GM18505 (cell line): ENCODE results near the gene C1orf198.

Experiments
- ATAC-seq: cut with Tn5 transposase; IDR thresholded peaks from one replicate; pipeline ENCODE4 v1.9.1; 2021; ENCODE audit not compliant: unreplicated experiment
- POLR2A ChIP-seq: IDR thresholded peaks from 4 replicates; pipeline ENCODE4 v1.6.1; 2011; ENCODE audit warnings: borderline replicate concordance; ENCODE audit not compliant: insufficient read depth, insufficient read length; ENCODE audit errors: extremely low read depth

Gene C1orf198

GRCh38 chr1:230899841-230900251, 31.5 kb upstream of the C1orf198 start:
- ATAC-seq, result no peak
- no peak for TF ChIP-seq POLR2A

- no peak for TF ChIP-seq POLR2A
- no peak for ATAC-seq
These were observed 30.4 kb upstream of the C1orf198 start for GRCh38 chr1:230898748-230899147.

GRCh38 chr1:230898144-230898543, 29.8 kb upstream of the C1orf198 start:
- no peak for TF ChIP-seq POLR2A
- ATAC-seq, result no peak

GRCh38 chr1:230896779-230897178, 28.5 kb upstream of the C1orf198 start:
- no peak for ATAC-seq
- no peak for TF ChIP-seq POLR2A

DNA sequence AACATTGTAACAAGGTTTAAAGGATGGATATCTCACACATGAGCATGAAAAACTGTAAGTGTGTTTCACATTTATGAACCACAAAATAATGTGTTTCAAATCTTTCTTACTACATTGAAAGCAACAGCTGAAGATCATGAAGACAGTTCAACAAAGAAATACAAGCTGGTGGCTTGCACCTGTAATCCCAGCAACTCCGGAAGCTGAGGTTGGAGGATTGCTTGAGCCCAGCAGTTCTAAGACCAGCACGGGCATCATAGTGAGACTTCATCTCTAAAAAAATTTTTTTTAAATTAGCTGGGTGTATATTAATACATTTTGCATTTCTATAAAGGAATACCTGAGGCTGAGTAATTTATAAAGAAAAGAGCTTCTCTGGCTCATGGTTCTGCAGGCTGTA, 27.1 kb upstream of the C1orf198 start:
- TF ChIP-seq POLR2A, result no peak
- ATAC-seq, result no peak

DNA sequence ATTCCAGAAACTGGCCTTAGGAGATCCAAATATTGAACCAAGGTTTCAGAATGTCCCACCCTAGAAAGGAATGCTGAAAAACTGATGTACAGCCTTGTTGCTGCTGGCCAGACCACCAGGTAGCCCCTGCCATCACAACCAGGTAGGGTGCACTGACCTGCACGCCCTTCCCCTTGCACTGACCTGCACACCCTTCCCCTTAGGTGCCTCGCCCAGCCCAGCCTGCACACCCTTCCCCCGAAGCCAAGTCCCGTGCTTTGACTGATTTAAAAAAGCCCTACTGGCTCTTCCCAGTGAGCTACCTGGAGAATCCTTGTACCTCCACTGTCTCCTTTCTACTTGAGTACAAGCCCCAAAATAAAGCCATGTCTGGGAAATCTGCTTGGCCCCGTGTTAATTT, 26.3 kb upstream of the C1orf198 start:
- ATAC-seq, result no peak
- no peak for TF ChIP-seq POLR2A

DNA sequence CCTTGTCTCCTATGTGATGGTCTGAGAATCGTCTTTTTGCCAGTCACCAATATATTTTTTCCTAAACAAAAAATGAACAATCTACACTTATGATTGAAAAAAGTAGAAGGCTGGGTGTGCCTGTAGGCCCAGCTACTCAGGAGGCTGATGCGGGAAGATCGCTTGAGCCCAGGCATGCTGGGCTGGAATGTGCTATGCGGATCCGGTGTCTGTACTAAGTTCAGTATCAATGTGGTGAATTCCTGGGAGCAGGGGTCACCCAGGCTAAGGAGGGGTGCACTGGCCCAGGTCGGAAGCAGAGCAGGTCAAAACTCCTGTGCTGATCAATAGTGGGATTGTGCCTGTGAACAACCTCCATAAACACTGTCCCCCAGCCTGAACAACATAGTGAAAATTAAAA, 25.7 kb upstream of the C1orf198 start:
- TF ChIP-seq POLR2A, result no peak
- ATAC-seq, result no peak

DNA sequence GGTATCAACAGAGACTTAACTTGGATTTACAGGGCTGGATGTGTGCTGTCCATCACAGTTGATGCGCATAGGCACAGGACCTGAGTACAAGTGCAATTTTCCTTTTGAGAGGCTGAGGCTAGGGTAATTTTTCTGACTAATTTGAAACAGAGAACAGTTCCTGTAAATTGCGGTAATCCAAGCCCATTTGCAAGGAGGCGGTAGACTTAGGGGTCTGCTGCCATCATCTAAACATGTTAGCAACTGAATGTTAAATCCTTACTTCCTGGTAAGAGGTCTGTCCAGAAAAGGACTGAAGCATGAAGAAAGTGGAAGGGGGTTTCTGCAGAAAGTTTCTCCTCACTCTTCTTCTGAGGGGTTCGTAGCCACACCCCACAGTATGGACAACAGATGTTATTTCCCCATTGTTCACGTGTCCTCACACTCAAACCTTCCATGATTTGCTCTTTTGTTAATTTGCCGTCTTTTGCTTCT, 23.7 kb upstream of the C1orf198 start:
- no peak for ATAC-seq
- TF ChIP-seq POLR2A, result no peak

- ATAC-seq, result no peak
- no peak for TF ChIP-seq POLR2A
These were observed 23.1 kb upstream of the C1orf198 start for GRCh38 chr1:230891413-230891812.

DNA sequence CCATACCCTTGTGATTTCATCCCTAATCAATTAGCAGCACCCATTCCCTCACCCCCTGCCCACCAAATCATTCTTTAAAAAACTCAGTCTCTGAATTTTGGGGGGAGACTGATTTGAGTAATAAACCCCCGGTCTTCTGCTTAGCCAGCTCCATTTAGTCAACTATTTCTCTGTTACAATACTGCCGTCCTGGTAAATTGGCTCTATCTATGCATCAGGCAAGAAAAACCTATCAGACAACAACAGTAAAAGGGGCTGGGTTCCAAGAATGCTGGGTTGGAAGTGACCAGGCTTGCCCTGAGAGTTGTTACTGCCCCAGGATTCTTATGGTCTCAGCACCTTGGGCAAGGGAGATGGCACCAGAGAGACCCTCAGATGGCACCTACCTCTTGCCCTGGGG, 16.3 kb upstream of the C1orf198 start:
- TF ChIP-seq POLR2A, result no peak
- no peak for ATAC-seq

DNA sequence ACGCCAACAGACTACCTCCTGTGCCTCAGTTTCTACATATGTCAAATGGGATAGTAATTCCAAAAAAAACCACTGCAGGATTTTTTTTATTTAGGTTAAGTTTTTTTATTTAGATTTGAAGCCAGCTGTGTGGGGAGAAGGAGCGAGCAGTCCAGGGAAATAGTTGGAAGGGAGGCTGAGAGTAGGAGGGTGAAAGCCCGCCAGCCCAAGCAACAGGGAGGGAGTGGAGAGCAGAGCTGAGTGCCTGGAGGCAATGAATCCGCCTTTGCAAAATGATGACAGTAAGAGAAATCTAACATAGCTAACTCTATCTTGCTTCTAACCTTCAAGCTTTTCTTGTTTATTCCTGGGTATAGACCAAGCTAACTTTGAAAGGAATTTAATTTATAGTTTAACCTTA, 15.6 kb upstream of the C1orf198 start:
- ATAC-seq, result no peak
- no peak for TF ChIP-seq POLR2A

GRCh38 chr1:230879778-230880177, 11.5 kb upstream of the C1orf198 start:
- no peak for ATAC-seq
- no peak for TF ChIP-seq POLR2A

- no peak for ATAC-seq
- no peak for TF ChIP-seq POLR2A
These were observed 10.3 kb upstream of the C1orf198 start for GRCh38 chr1:230878591-230878990.

GRCh38 chr1:230877924-230878590, 9.7 kb upstream of the C1orf198 start:
- no peak for ATAC-seq

More at GRCh38 chr1:230877924-230878590, 9.7 kb upstream of the C1orf198 start:
- TF ChIP-seq POLR2A, result no peak
